WERI-Rb-1 (cell line): ENCODE results near the gene IL22.

Experiments used
- DNase-seq: peaks from one replicate; pipeline ENCODE4 v3.0.0-alpha.2; 2020
- H3K27ac ChIP-seq: fragments of 250-450 bp; sonication (Bioruptor Pico); 2 replicates; pipeline ENCODE4 v1.5.1; 2020; ENCODE audit warnings: mild to moderate bottlenecking, moderate library complexity
- H3K27me3 ChIP-seq: fragments of 250-450 bp; sonication (Bioruptor Pico); 2 replicates; pipeline ENCODE4 v1.5.1; 2021; ENCODE audit warnings: mild to moderate bottlenecking, low read depth, moderate library complexity; ENCODE audit not compliant: insufficient read depth, severe bottlenecking
- H3K36me3 ChIP-seq: fragments of 250-450 bp; sonication (Bioruptor Pico); 2 replicates; pipeline ENCODE4 v1.5.1; 2020; ENCODE audit warnings: mild to moderate bottlenecking, moderate library complexity
- H3K4me3 ChIP-seq: 2 replicates; pipeline ENCODE4 v1.5.1; 2011; ENCODE audit warnings: low read depth, mild to moderate bottlenecking, control low read depth, low read length
- H3K9me3 ChIP-seq: fragments of 250-450 bp; sonication (Bioruptor Pico); 2 replicates; pipeline ENCODE4 v1.5.1; 2021; ENCODE audit warnings: mild to moderate bottlenecking, moderate library complexity; ENCODE audit not compliant: severe bottlenecking
- CTCF ChIP-seq: IDR thresholded peaks from 2 replicates; pipeline ENCODE4 v1.5.1; 2011; ENCODE audit warnings: low read depth, mild to moderate bottlenecking, control low read depth, inconsistent platforms, low read length

IL22 gene

GRCh38 chr12:68281322-68282077, 28.1 kb upstream of the IL22 start:
- no peaks in the 10 kb centered on the region for H3K36me3 ChIP-seq
- no peak for DNase-seq
- H3K27me3 ChIP-seq = no peaks in the 10 kb centered on the region

GRCh38 chr12:68280240-68280639, 26.8 kb upstream of the IL22 start:
- Histone ChIP-seq H3K27me3 (no peaks in the 10 kb centered on the region), H3K36me3 (no peaks in the 10 kb centered on the region), H3K9me3 (no peaks in the 10 kb centered on the region), H3K27ac (peak overlapping the region; percentile 14; the same call in 1 of the 2 replicates), H3K4me3 (no peak overlapping the region)
- DNase-seq = peak; percentile 52
- no peak for TF ChIP-seq CTCF

More at GRCh38 chr12:68281322-68282077, 28.1 kb upstream of the IL22 start:
- no peak overlapping the region for H3K4me3 ChIP-seq
- no peak for TF ChIP-seq CTCF
- no peaks in the 10 kb centered on the region for H3K9me3 ChIP-seq
- no peak overlapping the region for H3K27ac ChIP-seq

- H3K27me3 ChIP-seq = no peaks in the 10 kb centered on the region
- no peaks in the 10 kb centered on the region for H3K9me3 ChIP-seq
- H3K4me3 ChIP-seq = no peak overlapping the region
- TF ChIP-seq CTCF = no peak
- no peak for DNase-seq
- H3K36me3 ChIP-seq = no peaks in the 10 kb centered on the region
- H3K27ac ChIP-seq = no peak overlapping the region
Observed at GRCh38 chr12:68279227-68280054, 26.0 kb upstream of the IL22 start.

GRCh38 chr12:68276402-68276930, 23.1 kb upstream of the IL22 start:
- no peak for DNase-seq
- TF ChIP-seq CTCF = no peak
- Histone ChIP-seq H3K36me3 (no peaks in the 10 kb centered on the region), H3K4me3 (no peak overlapping the region), H3K27me3 (no peaks in the 10 kb centered on the region), H3K27ac (no peak overlapping the region), H3K9me3 (no peaks in the 10 kb centered on the region)

GRCh38 chr12:68272732-68273131, 19.3 kb upstream of the IL22 start:
- H3K27ac ChIP-seq = no peak overlapping the region
- no peaks in the 10 kb centered on the region for H3K36me3 ChIP-seq
- no peak overlapping the region for H3K4me3 ChIP-seq
- no peaks in the 10 kb centered on the region for H3K9me3 ChIP-seq
- no peak for TF ChIP-seq CTCF
- no peaks in the 10 kb centered on the region for H3K27me3 ChIP-seq
- no peak for DNase-seq
